ENCODE results near the gene SPAG16. TPM values are rescaled to one million over a fixed set of nuclear protein-coding genes. Genes with fewer than 3 reads are reported as not detected.

The SPAG16 gene
- total and polyA plus RNA-seq, 8 donors = 11.1 to 47.4 (median 42.3) TPM

GRCh38 chr2:213609570-213610170 is 325.4 kb downstream of the SPAG16 start:
- ATAC-seq = no peak
- intact Hi-C loops (cut with DNase I) = no loop called here
- no peak for DNase-seq
- Histone ChIP-seq H3K9me3 (no peaks in the 10 kb centered on the region), H3K4me1 (no peaks in the 10 kb centered on the region), H3K27me3 (no peaks in the 10 kb centered on the region), H3K4me3 (no peak overlapping the region), H3K36me3 (no peaks in the 10 kb centered on the region), H3K27ac (no peak overlapping the region)
- no peak for TF ChIP-seq CTCF (IDR thresholded peaks at IDR 0.05)

DNA sequence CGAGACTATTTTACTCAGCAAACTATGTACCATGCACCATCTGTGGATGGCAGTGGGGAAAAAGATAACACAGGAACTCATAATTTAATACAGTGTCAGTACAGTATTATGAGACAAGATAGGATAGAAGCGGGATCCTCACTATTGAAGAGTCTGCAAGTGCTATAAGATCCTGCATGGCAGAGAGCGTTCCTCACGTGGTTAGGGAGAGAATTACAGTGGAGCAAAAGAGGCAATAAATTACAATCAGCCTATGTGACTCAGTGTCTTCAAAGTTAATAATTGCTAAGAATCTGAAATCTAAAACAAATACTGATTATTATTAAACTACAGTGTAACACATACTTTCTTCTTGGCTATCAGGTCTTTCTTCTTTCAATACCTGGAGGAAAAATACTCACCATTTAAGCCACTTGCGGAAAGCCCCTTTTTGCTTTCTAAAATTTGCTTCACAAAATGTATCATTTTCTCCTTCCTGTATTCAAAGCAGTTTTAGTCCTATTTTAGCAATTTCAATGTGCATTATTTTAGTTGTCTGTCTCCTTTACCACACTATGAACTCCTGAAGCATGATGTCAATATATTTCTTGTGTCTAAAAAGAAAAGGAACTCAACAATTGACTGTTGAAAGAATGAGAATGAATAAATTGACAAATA is 342.9 kb downstream of the SPAG16 start:
- Histone ChIP-seq H3K27me3 (no peaks in the 10 kb centered on the region), H3K36me3 (no peaks in the 10 kb centered on the region), H3K9me3 (peaks cover 0 to 17% of the 10 kb centered on the region in 2 donors), H3K27ac (no peak overlapping the region), H3K4me1 (no peaks in the 10 kb centered on the region), H3K4me3 (no peak overlapping the region)
- DNase-seq = no peak
- intact Hi-C loops (cut with DNase I) = no loop called here
- no peak for TF ChIP-seq CTCF (IDR thresholded peaks at IDR 0.05)
- no peak for ATAC-seq

- Histone ChIP-seq H3K9me3 (peaks cover 0 to 24% of the 10 kb centered on the region in 2 donors), H3K4me3 (no peak overlapping the region), H3K27me3 (no peaks in the 10 kb centered on the region), H3K27ac (no peak overlapping the region), H3K4me1 (no peaks in the 10 kb centered on the region), H3K36me3 (no peaks in the 10 kb centered on the region)
- DNase-seq (no peak), ATAC-seq (no peak)
- intact Hi-C loops (cut with DNase I) = no loop called here
- no peak for TF ChIP-seq CTCF (IDR thresholded peaks at IDR 0.05)
These were observed 343.7 kb downstream of the SPAG16 start for GRCh38 chr2:213627835-213628460.

DNA sequence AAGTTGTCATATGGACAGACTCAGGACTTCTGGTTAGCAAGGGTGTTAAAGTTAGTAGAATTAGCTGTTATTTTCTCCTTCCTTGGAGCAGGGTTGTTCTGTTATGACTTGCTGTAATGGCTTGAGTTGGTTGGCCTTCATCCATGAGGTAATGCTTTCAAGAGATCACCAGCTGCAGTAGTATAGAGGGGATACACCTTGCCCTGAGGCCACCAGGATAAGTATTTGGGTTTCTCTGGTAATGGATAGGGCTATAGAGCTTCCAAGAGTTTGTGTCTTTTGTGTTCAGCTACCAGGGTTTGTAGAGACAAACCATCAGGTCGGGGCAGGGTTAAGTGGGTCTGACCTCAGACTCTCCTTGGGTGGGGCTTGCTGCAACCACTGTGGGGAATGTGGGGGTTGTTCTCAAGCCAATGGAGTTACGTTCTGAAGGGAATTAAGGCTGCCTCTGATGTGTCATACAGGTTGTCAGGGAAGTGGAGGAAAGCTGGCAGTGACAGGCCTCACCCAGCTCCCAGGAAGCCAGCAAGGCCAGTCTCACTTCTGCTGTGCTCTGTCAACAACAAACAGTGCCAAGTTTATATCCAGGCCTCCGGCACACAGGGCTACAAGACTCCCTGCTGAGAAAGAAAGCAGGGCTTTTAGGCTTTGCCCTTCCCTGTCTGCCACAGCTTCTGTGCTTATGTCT is 356.6 kb downstream of the SPAG16 start:
- DNase-seq = no peak
- peaks cover 0 to 34% of the 10 kb centered on the region in 2 donors for H3K9me3 ChIP-seq
- H3K27me3 ChIP-seq = no peaks in the 10 kb centered on the region
- no peak overlapping the region for H3K27ac ChIP-seq
- intact Hi-C loops (cut with DNase I) = no loop called here
- no peak for TF ChIP-seq CTCF (IDR thresholded peaks at IDR 0.05)
- no peak for ATAC-seq
- H3K36me3 ChIP-seq = no peaks in the 10 kb centered on the region
- no peak overlapping the region for H3K4me3 ChIP-seq
- no peaks in the 10 kb centered on the region for H3K4me1 ChIP-seq

DNA sequence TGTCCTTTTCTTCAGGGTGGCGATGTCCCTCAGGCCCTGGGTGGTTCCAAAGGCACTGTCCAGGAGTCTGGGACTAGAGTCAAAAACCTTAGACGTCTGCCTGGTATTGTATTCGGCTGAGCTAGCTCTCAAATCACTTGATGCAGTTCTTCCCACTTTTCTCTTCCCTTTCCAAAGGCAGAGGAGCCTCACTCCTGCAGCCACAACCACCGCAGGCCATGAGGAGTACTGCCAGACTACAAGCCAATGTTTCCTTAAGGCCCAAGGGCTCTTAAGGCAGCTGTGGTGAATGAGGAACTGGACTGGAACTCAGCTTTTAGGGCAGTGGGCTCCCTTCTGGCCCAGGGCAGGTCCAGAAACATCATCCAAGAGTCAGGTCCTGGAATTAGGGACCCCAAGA is 360.7 kb downstream of the SPAG16 start:
- Histone ChIP-seq H3K36me3 (no peaks in the 10 kb centered on the region), H3K9me3 (peaks cover 0 to 21% of the 10 kb centered on the region in 2 donors), H3K4me1 (no peaks in the 10 kb centered on the region), H3K4me3 (no peak overlapping the region), H3K27ac (no peak overlapping the region), H3K27me3 (no peaks in the 10 kb centered on the region)
- intact Hi-C loops (cut with DNase I) = no loop called here
- no peak for ATAC-seq
- no peak for DNase-seq
- no peak for TF ChIP-seq CTCF (IDR thresholded peaks at IDR 0.05)
